SIG-M5 treated with dmso at 0.1 percent for 504 hours (cell line): ENCODE results near the gene COPS8.

Source experiments
- DNase-seq: peaks from one replicate; lab custom pipeline; 2025; ENCODE audit not compliant: unreplicated experiment; lab: John Stamatoyannopoulos, UW

The COPS8 gene

GRCh38 chr2:237129625-237130263 is 44.1 kb downstream of the COPS8 start:
- no peak for DNase-seq

- no peak for DNase-seq
These were observed 45.1 kb downstream of the COPS8 start for GRCh38 chr2:237130562-237131421.

- DNase-seq: no peak
These were observed 46.3 kb downstream of the COPS8 start for GRCh38 chr2:237131749-237132533.

GRCh38 chr2:237132799-237133198 is 47.1 kb downstream of the COPS8 start:
- no peak for DNase-seq

GRCh38 chr2:237134321-237135230 is 48.9 kb downstream of the COPS8 start:
- no peak for DNase-seq

GRCh38 chr2:237136824-237137223 is 51.1 kb downstream of the COPS8 start:
- DNase-seq: no peak

GRCh38 chr2:237137626-237138323 is 52.1 kb downstream of the COPS8 start:
- no peak for DNase-seq

- no peak for DNase-seq
These were observed 53.5 kb downstream of the COPS8 start for GRCh38 chr2:237139123-237139675.

- DNase-seq: no peak
These were observed 55.1 kb downstream of the COPS8 start for GRCh38 chr2:237140689-237141285.

GRCh38 chr2:237141571-237142051 is 55.9 kb downstream of the COPS8 start:
- no peak for DNase-seq

GRCh38 chr2:237143118-237143517 is 57.4 kb downstream of the COPS8 start:
- no peak for DNase-seq

- DNase-seq: no peak
These were observed 58.2 kb downstream of the COPS8 start for GRCh38 chr2:237143676-237144440.

GRCh38 chr2:237144516-237144915 is 58.8 kb downstream of the COPS8 start:
- DNase-seq: no peak

GRCh38 chr2:237147317-237147716 is 61.6 kb downstream of the COPS8 start:
- DNase-seq: no peak

- DNase-seq: no peak
These were observed 62.9 kb downstream of the COPS8 start for GRCh38 chr2:237148624-237149023.

GRCh38 chr2:237149425-237149824 is 63.7 kb downstream of the COPS8 start:
- DNase-seq: no peak
